Stimulated activated CD8-positive, alpha-beta memory T cell treated with anti-CD3 and anti-CD28 coated beads, Interleukin-15, amount 100 ng/mL, for 4 hours (primary cell): ENCODE results near the gene ARHGAP1.
A peak's percentile ranks its signal among the peaks of the same experiment; 100 is the strongest.

Experiments
- DNase-seq, 2 donors: peaks; one replicate each; pipeline ENCODE4 v3.0.0-alpha.2; 2020; ENCODE audit warnings: low read depth in 2 of 2

ARHGAP1 gene

DNA sequence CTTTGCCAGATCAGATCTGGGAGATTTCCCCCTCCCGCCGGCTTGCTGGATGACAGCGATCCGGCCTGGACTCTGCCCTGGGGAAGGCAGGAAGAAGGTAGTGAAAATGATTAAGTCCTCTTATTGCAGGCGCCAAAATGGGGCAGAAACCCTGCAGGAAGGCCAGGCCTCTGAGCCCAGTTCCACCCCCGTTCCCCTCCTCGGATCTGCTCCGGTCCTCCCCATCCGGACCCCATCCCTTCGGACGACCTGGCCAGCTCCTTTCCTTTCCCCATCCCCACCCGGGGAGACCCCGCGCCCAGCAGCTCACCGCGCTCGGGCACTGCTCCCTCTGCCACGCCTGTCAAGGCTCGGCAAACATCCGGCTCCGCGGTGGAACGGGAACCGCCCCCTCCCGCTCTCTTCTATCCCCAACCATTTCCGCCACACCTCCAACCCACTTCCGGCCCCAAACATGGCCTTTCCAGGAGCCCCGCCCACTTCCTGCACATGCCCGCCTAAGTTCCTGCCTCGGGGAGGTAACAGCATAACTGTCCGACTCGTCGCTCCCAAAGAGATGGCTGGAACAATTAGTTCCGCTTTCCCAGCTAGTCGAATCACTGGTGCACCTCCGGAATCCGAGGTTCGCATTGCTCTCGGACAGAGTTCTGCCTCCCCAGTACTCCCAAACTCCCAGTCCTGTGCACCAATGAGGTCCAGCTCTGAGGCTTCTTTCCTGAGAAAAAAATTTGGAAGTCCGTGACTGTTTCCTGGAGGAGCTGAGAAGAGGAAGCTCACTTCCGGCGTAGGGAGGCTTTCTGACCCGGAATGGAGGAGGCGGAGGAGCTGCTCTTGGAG, at the start of gene ARHGAP1, which contains the start of gene ZNF408:
Gene ARHGAP1, minus strand, starts transcription at position 379 of the 837 bp plus-strand sequence. CDS start 4,512 bp downstream, outside the sequence.
Gene ZNF408, plus strand, starts transcription at position 791 of the 837 bp plus-strand sequence. Its CDS starts 17 bp downstream, at position 808.
- peak; percentile 97 to 99 for DNase-seq

- no peak for DNase-seq
Observed at GRCh38 chr11:46747150-46747549, 46.7 kb upstream of the ARHGAP1 start.

DNA sequence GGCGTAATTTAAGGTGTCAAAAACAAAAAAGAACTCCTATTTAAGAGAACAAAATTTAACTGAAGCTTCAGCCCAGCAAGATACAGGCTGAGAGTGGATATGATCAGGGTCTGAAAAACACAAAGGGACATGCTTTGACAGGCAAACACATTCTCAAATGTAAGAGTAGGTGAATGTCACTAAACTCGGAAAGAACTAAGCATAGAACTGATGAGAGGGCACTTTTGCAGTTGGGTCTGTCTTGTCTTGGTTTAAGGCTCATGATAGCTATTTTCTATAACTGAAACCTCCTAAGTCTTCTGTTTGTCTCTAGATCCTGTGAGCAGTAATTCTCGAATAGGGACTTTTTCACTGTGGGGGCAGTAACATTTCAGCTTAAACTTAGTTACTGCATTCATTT, 45.6 kb upstream of the ARHGAP1 start:
- no peak for DNase-seq

- DNase-seq = no peak
Observed at GRCh38 chr11:46745328-46745727, 44.9 kb upstream of the ARHGAP1 start.

GRCh38 chr11:46743693-46744339, 43.4 kb upstream of the ARHGAP1 start:
- DNase-seq = no peak

DNA sequence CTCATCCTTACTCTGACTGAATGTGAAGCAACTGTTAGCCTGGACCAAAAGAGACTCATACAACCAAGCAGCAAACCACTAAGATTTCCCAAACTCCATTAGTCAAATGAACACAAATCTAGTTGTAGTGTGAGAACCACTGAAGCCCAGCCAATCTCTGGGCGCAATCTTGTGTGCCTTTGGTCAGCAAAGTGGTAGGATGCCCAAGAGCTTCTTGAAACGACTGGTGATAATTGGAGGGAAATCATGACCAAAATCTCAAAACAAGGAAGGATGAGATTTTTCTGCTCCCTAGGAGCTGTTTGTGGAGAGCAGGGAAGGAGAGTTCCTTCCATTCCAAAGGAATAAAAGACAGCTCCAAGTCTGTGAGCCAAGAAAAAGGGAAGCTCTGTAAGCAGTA, 42.6 kb upstream of the ARHGAP1 start:
- DNase-seq = no peak

- DNase-seq = no peak
Observed at GRCh38 chr11:46741600-46742484, 41.4 kb upstream of the ARHGAP1 start.

DNA sequence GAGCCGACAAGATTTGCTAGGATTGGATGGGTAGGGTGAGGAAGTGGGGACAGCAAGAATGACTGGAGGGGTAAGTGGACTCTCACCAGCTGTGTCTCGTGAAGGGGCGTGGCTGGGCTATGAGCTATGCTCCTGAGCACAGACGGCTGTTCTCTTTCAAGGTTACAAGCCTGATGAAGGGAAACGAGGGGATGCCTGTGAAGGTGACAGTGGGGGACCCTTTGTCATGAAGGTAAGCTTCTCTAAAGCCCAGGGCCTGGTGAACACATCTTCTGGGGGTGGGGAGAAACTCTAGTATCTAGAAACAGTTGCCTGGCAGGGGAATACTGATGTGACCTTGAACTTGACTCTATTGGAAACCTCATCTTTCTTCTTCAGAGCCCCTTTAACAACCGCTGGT, 38.5 kb upstream of the ARHGAP1 start:
- DNase-seq = no peak

GRCh38 chr11:46737699-46738098, 37.3 kb upstream of the ARHGAP1 start:
- no peak for DNase-seq

- DNase-seq = no peak
Observed at GRCh38 chr11:46736615-46737014, 36.2 kb upstream of the ARHGAP1 start.

DNA sequence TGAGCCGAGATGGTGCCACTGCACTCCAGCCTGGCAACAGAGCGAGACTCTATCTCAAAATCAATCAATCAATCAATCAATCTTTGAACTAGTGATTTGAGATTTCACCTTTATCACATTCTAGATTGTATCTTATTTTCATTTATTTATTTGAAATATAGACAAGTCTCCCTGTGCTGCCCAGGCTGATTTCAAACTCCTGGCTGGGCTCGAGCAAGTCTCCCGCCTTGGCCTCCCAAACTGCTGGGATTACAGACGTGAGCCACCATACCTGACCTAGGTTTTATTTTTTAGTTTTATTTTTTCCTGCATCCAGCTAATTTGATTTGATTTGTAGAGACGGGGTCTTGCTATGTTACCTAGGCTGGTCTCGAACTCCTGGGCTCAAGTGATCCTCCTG, 35.7 kb upstream of the ARHGAP1 start:
- DNase-seq = no peak

DNA sequence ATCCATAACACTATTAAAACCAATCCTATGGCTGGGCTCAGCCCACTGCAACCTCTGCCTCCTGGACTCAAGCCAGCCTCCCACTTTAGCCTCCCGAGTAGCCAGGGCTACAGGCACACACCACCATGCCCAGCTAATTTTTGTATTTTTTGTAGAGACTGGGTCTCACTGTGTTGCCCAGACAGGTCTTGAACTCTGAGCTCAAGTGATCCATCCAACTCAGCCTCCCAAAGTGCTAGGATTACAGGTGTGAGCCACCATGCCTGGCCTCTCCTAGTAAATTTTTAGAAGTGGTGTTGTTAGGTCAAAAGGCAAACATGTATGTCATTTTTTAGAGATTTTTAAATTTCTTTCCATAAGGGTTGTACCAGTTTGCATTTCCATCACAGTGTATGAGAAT, 32.8 kb upstream of the ARHGAP1 start:
- no peak for DNase-seq

GRCh38 chr11:46731545-46731944, 31.1 kb upstream of the ARHGAP1 start:
- DNase-seq = no peak

GRCh38 chr11:46729110-46730027, 28.9 kb upstream of the ARHGAP1 start:
- DNase-seq = no peak

- DNase-seq = no peak
Observed at GRCh38 chr11:46728659-46729040, 28.2 kb upstream of the ARHGAP1 start.

- no peak for DNase-seq
Observed at GRCh38 chr11:46727952-46728658, 27.7 kb upstream of the ARHGAP1 start.

GRCh38 chr11:46726206-46726862, 25.9 kb upstream of the ARHGAP1 start:
- no peak for DNase-seq

- DNase-seq = no peak
Observed at GRCh38 chr11:46725338-46726205, 25.2 kb upstream of the ARHGAP1 start.

DNA sequence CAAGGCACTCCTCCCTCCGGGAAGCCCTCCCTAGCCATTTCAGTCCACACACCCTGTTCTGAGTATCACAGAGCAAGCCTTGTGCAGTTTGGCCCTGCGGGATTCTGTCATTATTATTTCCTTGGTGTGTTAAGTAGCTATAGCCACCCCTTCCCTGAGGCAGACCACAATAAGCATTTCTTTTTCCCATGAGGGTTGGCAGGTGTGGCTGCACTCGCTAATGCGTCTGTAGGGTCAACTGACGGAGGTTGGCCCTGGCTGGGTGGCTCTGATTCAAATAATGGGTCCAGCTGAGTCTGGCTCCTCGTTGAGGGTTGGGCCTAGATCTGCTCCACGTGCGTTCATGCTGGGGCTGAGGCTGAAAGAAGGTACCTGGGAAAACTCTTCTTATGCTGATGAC, 23.7 kb upstream of the ARHGAP1 start:
- no peak for DNase-seq
